ENCODE data around the gene CD28.

The CD28 gene

GRCh38 chr2:203671876-203672275, 34.6 kb upstream of the CD28 start:
- no peaks in the 10 kb centered on the region for H3K27me3 ChIP-seq (ENCODE audit: control insufficient read depth, insufficient read depth, low read length)
- H3K36me3 ChIP-seq (ENCODE audit: control insufficient read depth, insufficient read depth, low read length): no peaks in the 10 kb centered on the region
- no peaks in the 10 kb centered on the region for H3K9me3 ChIP-seq (ENCODE audit: control insufficient read depth, insufficient read depth, low read length)
- no peak for DNase-seq (ENCODE audit: low read depth, low spot score)
- no peak overlapping the region for H3K27ac ChIP-seq (ENCODE audit: low read length)
- H3K4me1 ChIP-seq (ENCODE audit: control insufficient read depth, insufficient read depth, low read length): no peaks in the 10 kb centered on the region
- H3K4me3 ChIP-seq (ENCODE audit: low read length): no peak overlapping the region
- WGBS (ENCODE audit: insufficient coverage, insufficient read length): no CpG with 5 or more reads among the region's 1 CpG

- no peak overlapping the region for H3K27ac ChIP-seq (ENCODE audit: low read length)
- no peaks in the 10 kb centered on the region for H3K36me3 ChIP-seq (ENCODE audit: control insufficient read depth, insufficient read depth, low read length)
- WGBS (ENCODE audit: insufficient coverage, insufficient read length): no CpG with 5 or more reads among the region's 3 CpGs
- no peaks in the 10 kb centered on the region for H3K9me3 ChIP-seq (ENCODE audit: control insufficient read depth, insufficient read depth, low read length)
- H3K27me3 ChIP-seq (ENCODE audit: control insufficient read depth, insufficient read depth, low read length): no peaks in the 10 kb centered on the region
- H3K4me3 ChIP-seq (ENCODE audit: low read length): no peak overlapping the region
- H3K4me1 ChIP-seq (ENCODE audit: control insufficient read depth, insufficient read depth, low read length): no peaks in the 10 kb centered on the region
- DNase-seq (ENCODE audit: low read depth, low spot score): no peak
Observed at GRCh38 chr2:203672856-203673255, 33.6 kb upstream of the CD28 start.

- Histone ChIP-seq H3K9me3 (ENCODE audit: control insufficient read depth, insufficient read depth, low read length) (no peaks in the 10 kb centered on the region), H3K4me1 (ENCODE audit: control insufficient read depth, insufficient read depth, low read length) (no peaks in the 10 kb centered on the region), H3K36me3 (ENCODE audit: control insufficient read depth, insufficient read depth, low read length) (no peaks in the 10 kb centered on the region), H3K27me3 (ENCODE audit: control insufficient read depth, insufficient read depth, low read length) (no peaks in the 10 kb centered on the region), H3K4me3 (ENCODE audit: low read length) (no peak overlapping the region), H3K27ac (ENCODE audit: low read length) (no peak overlapping the region)
- no peak for DNase-seq (ENCODE audit: low read depth, low spot score)
- no CpG with 5 or more reads among the region's 1 CpG for WGBS (ENCODE audit: insufficient coverage, insufficient read length)
Observed at GRCh38 chr2:203673933-203674332, 32.5 kb upstream of the CD28 start.

DNA sequence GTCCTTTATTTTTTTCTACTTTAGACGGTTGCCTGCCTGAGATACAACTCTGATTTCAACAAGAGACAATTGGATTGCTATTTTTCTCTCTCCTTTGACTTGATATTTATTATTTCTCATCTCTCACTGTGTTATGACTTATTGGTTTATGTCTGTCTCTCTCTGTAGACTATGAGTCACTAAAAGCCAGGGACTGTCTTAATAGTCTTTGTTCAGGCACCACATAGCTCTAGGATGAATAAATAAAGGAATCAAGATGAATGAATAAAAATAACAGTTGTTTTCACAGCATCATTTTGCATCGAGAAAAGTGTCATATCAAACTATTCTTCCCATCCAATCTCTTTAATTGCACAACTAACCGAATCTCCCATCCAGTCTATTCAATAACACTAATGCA, 31.4 kb upstream of the CD28 start:
- H3K27me3 ChIP-seq (ENCODE audit: control insufficient read depth, insufficient read depth, low read length): no peaks in the 10 kb centered on the region
- DNase-seq (ENCODE audit: low read depth, low spot score): no peak

DNA sequence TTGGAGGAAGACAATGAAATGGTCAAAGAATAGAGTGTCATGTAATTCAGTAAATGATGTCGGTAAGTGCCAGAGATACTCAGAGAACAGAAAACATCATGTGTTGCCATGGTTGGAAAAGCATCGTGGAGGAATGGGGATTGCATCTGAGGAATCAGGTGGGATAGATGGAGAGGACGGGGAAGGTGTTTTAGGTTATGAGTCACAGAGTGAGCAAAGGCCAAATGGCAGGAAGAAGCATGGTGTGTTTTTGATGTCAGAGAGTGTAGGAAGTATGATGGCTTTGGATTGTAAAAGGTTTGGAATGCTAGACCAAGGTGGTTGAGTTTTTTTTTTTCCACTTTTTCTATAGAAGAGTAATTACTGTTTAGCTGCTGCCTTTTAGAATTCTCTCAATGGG, 27.5 kb upstream of the CD28 start:
- no peaks in the 10 kb centered on the region for H3K4me1 ChIP-seq (ENCODE audit: control insufficient read depth, insufficient read depth, low read length)
- 100% methylated on average over 1 of the region's 3 CpGs for WGBS (ENCODE audit: insufficient coverage, insufficient read length)
- no peaks in the 10 kb centered on the region for H3K27me3 ChIP-seq (ENCODE audit: control insufficient read depth, insufficient read depth, low read length)
- H3K4me3 ChIP-seq (ENCODE audit: low read length): no peak overlapping the region
- H3K27ac ChIP-seq (ENCODE audit: low read length): no peak overlapping the region
- H3K36me3 ChIP-seq (ENCODE audit: control insufficient read depth, insufficient read depth, low read length): no peaks in the 10 kb centered on the region
- no peaks in the 10 kb centered on the region for H3K9me3 ChIP-seq (ENCODE audit: control insufficient read depth, insufficient read depth, low read length)
- no peak for DNase-seq (ENCODE audit: low read depth, low spot score)

More for the DNA sequence above, 31.4 kb upstream of the CD28 start:
- no peaks in the 10 kb centered on the region for H3K4me1 ChIP-seq (ENCODE audit: control insufficient read depth, insufficient read depth, low read length)
- H3K27ac ChIP-seq (ENCODE audit: low read length): no peak overlapping the region
- no peaks in the 10 kb centered on the region for H3K36me3 ChIP-seq (ENCODE audit: control insufficient read depth, insufficient read depth, low read length)
- 100% methylated on average over 1 of the region's 3 CpGs for WGBS (ENCODE audit: insufficient coverage, insufficient read length)
- no peak overlapping the region for H3K4me3 ChIP-seq (ENCODE audit: low read length)
- no peaks in the 10 kb centered on the region for H3K9me3 ChIP-seq (ENCODE audit: control insufficient read depth, insufficient read depth, low read length)

DNA sequence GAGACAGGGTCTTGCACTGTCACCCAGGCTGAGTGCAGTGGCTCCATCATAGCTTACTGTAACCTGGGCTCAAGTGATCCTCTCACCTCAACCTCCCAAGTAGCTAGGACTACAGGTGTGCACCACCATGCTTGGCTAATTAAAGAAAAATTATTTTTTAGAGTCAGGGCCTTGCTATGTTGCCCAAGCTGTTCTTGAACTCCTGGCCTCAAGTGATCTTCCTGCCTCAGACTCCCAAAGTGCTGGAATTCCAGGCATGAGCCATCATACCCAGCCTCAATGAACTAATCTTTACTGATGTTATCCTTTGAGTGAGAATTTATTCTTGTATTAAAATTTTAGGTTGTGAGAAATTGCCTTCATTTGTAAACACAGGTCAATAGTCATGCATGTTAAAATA, 27.0 kb upstream of the CD28 start:
- H3K27ac ChIP-seq (ENCODE audit: low read length): no peak overlapping the region
- DNase-seq (ENCODE audit: low read depth, low spot score): no peak
- no peaks in the 10 kb centered on the region for H3K4me1 ChIP-seq (ENCODE audit: control insufficient read depth, insufficient read depth, low read length)
- no peaks in the 10 kb centered on the region for H3K27me3 ChIP-seq (ENCODE audit: control insufficient read depth, insufficient read depth, low read length)
- H3K4me3 ChIP-seq (ENCODE audit: low read length): no peak overlapping the region
- H3K36me3 ChIP-seq (ENCODE audit: control insufficient read depth, insufficient read depth, low read length): no peaks in the 10 kb centered on the region
- no peaks in the 10 kb centered on the region for H3K9me3 ChIP-seq (ENCODE audit: control insufficient read depth, insufficient read depth, low read length)

GRCh38 chr2:203681978-203682377, 24.5 kb upstream of the CD28 start:
- Histone ChIP-seq H3K27ac (ENCODE audit: low read length) (no peak overlapping the region), H3K4me1 (ENCODE audit: control insufficient read depth, insufficient read depth, low read length) (no peaks in the 10 kb centered on the region), H3K36me3 (ENCODE audit: control insufficient read depth, insufficient read depth, low read length) (no peaks in the 10 kb centered on the region), H3K4me3 (ENCODE audit: low read length) (no peak overlapping the region), H3K9me3 (ENCODE audit: control insufficient read depth, insufficient read depth, low read length) (no peaks in the 10 kb centered on the region), H3K27me3 (ENCODE audit: control insufficient read depth, insufficient read depth, low read length) (no peaks in the 10 kb centered on the region)
- no CpG with 5 or more reads among the region's 2 CpGs for WGBS (ENCODE audit: insufficient coverage, insufficient read length)
- DNase-seq (ENCODE audit: low read depth, low spot score): no peak

DNA sequence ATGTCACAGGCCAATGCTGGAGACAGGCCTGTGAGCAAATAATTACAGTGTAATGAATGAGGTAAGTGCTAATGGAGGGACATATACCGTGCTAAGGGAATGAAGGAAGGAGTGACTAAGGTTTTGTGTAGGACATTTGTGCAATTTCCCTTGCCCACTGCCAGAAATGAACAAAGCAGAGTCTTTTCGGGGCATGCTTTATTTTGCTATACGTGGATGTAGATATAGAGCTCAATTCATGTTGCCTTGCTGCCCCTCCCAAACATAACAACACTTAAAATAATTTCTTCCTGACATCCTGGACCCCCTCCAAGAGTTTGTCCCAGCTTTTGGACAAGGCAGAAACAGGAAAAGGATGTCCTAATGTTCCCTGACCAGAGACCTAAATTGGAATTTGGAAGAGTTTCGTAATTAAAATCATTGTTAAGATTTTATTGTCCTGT, 23.7 kb upstream of the CD28 start:
- WGBS (ENCODE audit: insufficient coverage, insufficient read length): no CpG with 5 or more reads among the region's 4 CpGs
- no peak for DNase-seq (ENCODE audit: low read depth, low spot score)
- no peaks in the 10 kb centered on the region for H3K36me3 ChIP-seq (ENCODE audit: control insufficient read depth, insufficient read depth, low read length)
- no peak overlapping the region for H3K27ac ChIP-seq (ENCODE audit: low read length)
- H3K4me1 ChIP-seq (ENCODE audit: control insufficient read depth, insufficient read depth, low read length): no peaks in the 10 kb centered on the region
- no peaks in the 10 kb centered on the region for H3K27me3 ChIP-seq (ENCODE audit: control insufficient read depth, insufficient read depth, low read length)
- H3K4me3 ChIP-seq (ENCODE audit: low read length): no peak overlapping the region
- H3K9me3 ChIP-seq (ENCODE audit: control insufficient read depth, insufficient read depth, low read length): no peaks in the 10 kb centered on the region

- no peak overlapping the region for H3K27ac ChIP-seq (ENCODE audit: low read length)
- no peak for DNase-seq (ENCODE audit: low read depth, low spot score)
- H3K36me3 ChIP-seq (ENCODE audit: control insufficient read depth, insufficient read depth, low read length): no peaks in the 10 kb centered on the region
- H3K4me1 ChIP-seq (ENCODE audit: control insufficient read depth, insufficient read depth, low read length): no peaks in the 10 kb centered on the region
- no CpG with 5 or more reads among the region's 4 CpGs for WGBS (ENCODE audit: insufficient coverage, insufficient read length)
- H3K4me3 ChIP-seq (ENCODE audit: low read length): no peak overlapping the region
- H3K27me3 ChIP-seq (ENCODE audit: control insufficient read depth, insufficient read depth, low read length): no peaks in the 10 kb centered on the region
- H3K9me3 ChIP-seq (ENCODE audit: control insufficient read depth, insufficient read depth, low read length): no peaks in the 10 kb centered on the region
Observed at GRCh38 chr2:203683421-203683820, 23.0 kb upstream of the CD28 start.

DNA sequence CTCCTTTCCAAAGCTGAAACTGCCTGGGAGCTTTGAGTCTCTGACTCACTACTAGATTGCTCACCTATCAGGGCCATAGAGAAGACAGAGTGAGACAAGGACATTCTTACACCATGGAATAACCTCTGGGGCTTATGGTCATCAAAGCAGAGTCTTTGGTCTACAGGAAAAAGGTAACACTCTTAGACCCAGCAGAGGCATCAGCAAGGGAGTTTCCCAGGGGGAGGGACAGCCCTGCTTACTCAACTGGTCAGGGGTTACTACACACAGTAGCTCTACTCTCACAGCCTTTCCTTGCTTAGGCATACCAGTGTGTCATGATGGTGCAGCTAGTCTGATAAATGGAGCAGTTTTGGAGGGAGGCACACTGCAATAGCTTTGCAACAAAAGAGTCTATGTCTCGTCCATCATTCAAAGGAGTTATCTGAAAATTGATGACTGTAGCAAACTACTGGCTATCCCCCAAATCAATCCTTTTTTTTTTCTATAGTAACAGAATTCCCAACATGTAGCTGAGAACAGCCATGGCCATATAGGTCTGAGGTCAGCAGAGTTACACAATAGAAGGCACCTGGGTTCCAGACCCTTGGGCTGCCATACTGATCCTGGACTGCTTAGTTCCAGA, 22.4 kb upstream of the CD28 start:
- Histone ChIP-seq H3K4me1 (ENCODE audit: control insufficient read depth, insufficient read depth, low read length) (no peaks in the 10 kb centered on the region), H3K36me3 (ENCODE audit: control insufficient read depth, insufficient read depth, low read length) (no peaks in the 10 kb centered on the region), H3K9me3 (ENCODE audit: control insufficient read depth, insufficient read depth, low read length) (no peaks in the 10 kb centered on the region), H3K27ac (ENCODE audit: low read length) (no peak overlapping the region), H3K4me3 (ENCODE audit: low read length) (no peak overlapping the region), H3K27me3 (ENCODE audit: control insufficient read depth, insufficient read depth, low read length) (no peaks in the 10 kb centered on the region)
- no CpG with 5 or more reads among the region's 1 CpG for WGBS (ENCODE audit: insufficient coverage, insufficient read length)
- DNase-seq (ENCODE audit: low read depth, low spot score): no peak

DNA sequence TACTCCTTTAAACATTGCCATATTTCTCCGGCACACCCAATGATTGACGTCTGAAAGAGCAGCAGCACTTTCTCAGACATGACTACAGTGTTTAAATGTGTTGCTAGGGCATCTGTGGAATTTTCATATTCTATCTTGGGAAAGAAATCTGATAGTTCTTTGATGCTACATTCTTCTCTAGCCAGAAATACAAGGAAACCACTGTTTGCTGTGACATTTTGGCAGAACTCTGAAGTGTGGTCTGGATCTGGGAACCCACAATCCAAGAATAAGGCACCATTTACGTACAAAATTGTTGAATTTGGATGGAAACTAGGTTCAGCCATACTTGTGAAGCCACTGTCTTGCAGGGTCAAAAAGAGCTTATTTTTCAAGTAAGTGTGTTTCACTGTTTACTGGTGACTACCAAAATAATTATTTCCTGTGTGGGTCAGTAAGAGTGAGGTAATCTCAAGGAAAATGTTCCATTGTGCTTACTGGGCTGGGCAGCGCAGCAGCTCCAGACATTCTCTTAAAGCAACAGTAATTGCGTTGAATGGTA, 21.3 kb upstream of the CD28 start:
- no peak overlapping the region for H3K4me3 ChIP-seq (ENCODE audit: low read length)
- H3K27ac ChIP-seq (ENCODE audit: low read length): no peak overlapping the region
- WGBS (ENCODE audit: insufficient coverage, insufficient read length): no CpG with 5 or more reads among the region's 5 CpGs
- no peak for DNase-seq (ENCODE audit: low read depth, low spot score)
- H3K27me3 ChIP-seq (ENCODE audit: control insufficient read depth, insufficient read depth, low read length): no peaks in the 10 kb centered on the region; the same call in 1 of the 2 replicates
- H3K4me1 ChIP-seq (ENCODE audit: control insufficient read depth, insufficient read depth, low read length): no peaks in the 10 kb centered on the region
- no peaks in the 10 kb centered on the region for H3K36me3 ChIP-seq (ENCODE audit: control insufficient read depth, insufficient read depth, low read length)
- H3K9me3 ChIP-seq (ENCODE audit: control insufficient read depth, insufficient read depth, low read length): no peaks in the 10 kb centered on the region

All from iPS DF 6.9 (cell line).